ENCODE results near the gene SPACA7. TPM values are rescaled to one million over a fixed set of nuclear protein-coding genes. Genes with fewer than 3 reads are reported as not detected.

SPACA7 gene
- total RNA-seq, 3 donors from 2014 or later (not counting 1 experiment from before 2014, with no cell fraction given) = not detected

DNA sequence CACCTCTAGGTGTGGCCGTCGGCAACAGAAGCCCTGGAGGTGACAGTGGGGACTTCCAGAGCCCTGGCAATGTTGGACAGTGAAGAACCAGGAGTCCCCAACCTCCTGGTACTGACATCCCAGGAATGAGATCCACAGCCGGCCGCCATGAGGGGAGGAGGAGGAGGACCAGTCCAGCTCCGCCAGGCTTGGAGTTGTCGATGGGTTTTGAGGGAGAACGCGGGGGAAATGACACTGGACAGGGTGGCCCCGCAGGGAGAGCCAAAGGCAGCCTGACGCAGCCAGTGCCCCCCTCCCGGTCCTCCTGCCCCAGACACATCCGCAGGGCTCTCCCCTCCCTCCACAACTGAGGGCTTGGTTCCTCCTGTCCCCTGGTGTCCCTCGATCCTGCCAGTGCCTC is 57.9 kb downstream of the SPACA7 start:
- Histone ChIP-seq H3K36me3 (ENCODE audit: control insufficient read depth, insufficient read depth, low read length) (no peaks in the 10 kb centered on the region), H3K27me3 (ENCODE audit: control insufficient read depth, insufficient read depth, low read length) (no peaks in the 10 kb centered on the region), H3K27ac (ENCODE audit: low read length) (no peak overlapping the region), H3K4me1 (ENCODE audit: control insufficient read depth, insufficient read depth, low read length) (no peaks in the 10 kb centered on the region), H3K4me3 (ENCODE audit: low read length) (no peak overlapping the region), H3K9me3 (ENCODE audit: control insufficient read depth, insufficient read depth, low read length) (no peaks in the 10 kb centered on the region)
- intact Hi-C loops (cut with micrococcal nuclease) = loop anchor here (5.0 kb wide), 1 partner anchor 1487 kb away; no protein-coding TSS in a partner anchor
- ATAC-seq = no peak
- 92% methylated on average over 11 of the region's 13 CpGs for WGBS (ENCODE audit: insufficient coverage)
- H3K4me3 Mint-ChIP-seq = no peak overlapping the region
- H3K27ac Mint-ChIP-seq = no peak overlapping the region
- H3K4me1 Mint-ChIP-seq = no peaks in the 10 kb centered on the region
- peaks cover 2 to 5% of the 10 kb centered on the region in 2 donors for H3K9me3 Mint-ChIP-seq
- TF ChIP-seq, protein P1, sequence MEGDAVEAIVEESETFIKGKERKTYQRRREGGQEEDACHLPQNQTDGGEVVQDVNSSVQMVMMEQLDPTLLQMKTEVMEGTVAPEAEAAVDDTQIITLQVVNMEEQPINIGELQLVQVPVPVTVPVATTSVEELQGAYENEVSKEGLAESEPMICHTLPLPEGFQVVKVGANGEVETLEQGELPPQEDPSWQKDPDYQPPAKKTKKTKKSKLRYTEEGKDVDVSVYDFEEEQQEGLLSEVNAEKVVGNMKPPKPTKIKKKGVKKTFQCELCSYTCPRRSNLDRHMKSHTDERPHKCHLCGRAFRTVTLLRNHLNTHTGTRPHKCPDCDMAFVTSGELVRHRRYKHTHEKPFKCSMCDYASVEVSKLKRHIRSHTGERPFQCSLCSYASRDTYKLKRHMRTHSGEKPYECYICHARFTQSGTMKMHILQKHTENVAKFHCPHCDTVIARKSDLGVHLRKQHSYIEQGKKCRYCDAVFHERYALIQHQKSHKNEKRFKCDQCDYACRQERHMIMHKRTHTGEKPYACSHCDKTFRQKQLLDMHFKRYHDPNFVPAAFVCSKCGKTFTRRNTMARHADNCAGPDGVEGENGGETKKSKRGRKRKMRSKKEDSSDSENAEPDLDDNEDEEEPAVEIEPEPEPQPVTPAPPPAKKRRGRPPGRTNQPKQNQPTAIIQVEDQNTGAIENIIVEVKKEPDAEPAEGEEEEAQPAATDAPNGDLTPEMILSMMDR (IDR thresholded peaks at IDR 0.05) = no peak
- no peak for DNase-seq
- no peaks in the 10 kb centered on the region for H3K36me3 Mint-ChIP-seq
- peaks cover 0 to 5% of the 10 kb centered on the region in 2 donors for H3K27me3 Mint-ChIP-seq (ENCODE audit: low read depth in 2 of 2)

- Mint-ChIP-seq H3K9me3 (peaks cover 2 to 5% of the 10 kb centered on the region in 2 donors), H3K27me3 (ENCODE audit: low read depth in 2 of 2) (peaks cover 8 to 11% of the 10 kb centered on the region in 2 donors), H3K36me3 (no peaks in the 10 kb centered on the region), H3K27ac (no peak overlapping the region), H3K4me1 (no peaks in the 10 kb centered on the region), H3K4me3 (no peak overlapping the region)
- no peaks in the 10 kb centered on the region for H3K4me1 ChIP-seq (ENCODE audit: control insufficient read depth, insufficient read depth, low read length)
- intact Hi-C loops (cut with micrococcal nuclease) = loop anchor here (5.0 kb wide), 1 partner anchor 1488 kb away; no protein-coding TSS in a partner anchor
- WGBS (ENCODE audit: insufficient coverage) = 90% methylated on average over 11 of the region's 12 CpGs
- H3K9me3 ChIP-seq (ENCODE audit: control insufficient read depth, insufficient read depth, low read length) = no peaks in the 10 kb centered on the region
- DNase-seq = no peak
- peak in 1 of 3 donors; percentile 22 for ATAC-seq
- no peak overlapping the region for H3K4me3 ChIP-seq (ENCODE audit: low read length)
- TF ChIP-seq, protein P1 (IDR thresholded peaks at IDR 0.05) = no peak
- H3K36me3 ChIP-seq (ENCODE audit: control insufficient read depth, insufficient read depth, low read length) = no peaks in the 10 kb centered on the region
- H3K27me3 ChIP-seq (ENCODE audit: control insufficient read depth, insufficient read depth, low read length) = no peaks in the 10 kb centered on the region
- no peak overlapping the region for H3K27ac ChIP-seq (ENCODE audit: low read length)
Measured at GRCh38 chr13:112434937-112435523, 58.9 kb downstream of the SPACA7 start.

DNA sequence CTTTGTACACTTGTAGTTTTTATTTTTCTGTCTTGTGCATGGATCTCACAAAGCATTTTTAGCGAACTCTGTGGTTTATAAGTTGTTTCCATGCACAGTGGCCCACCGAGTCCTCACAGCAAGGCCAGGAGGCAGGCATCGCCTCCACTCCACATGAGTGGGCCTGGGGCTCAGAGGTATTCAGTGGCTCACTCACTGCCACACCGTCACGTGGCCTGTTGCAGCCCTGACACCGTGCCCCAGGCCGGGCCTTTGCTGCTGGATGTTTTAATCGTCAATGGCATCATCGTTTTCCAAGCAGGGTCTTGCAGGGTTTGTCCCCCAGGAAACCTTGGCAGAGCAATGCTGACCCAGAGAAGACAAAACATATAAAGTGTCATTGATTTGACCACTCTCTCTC is 59.8 kb downstream of the SPACA7 start:
- Mint-ChIP-seq H3K9me3 (peaks cover 2 to 5% of the 10 kb centered on the region in 2 donors), H3K4me1 (no peaks in the 10 kb centered on the region), H3K36me3 (no peaks in the 10 kb centered on the region), H3K27ac (no peak overlapping the region), H3K27me3 (ENCODE audit: low read depth in 2 of 2) (peaks cover 14% of the 10 kb centered on the region in 2 donors), H3K4me3 (no peak overlapping the region)
- Histone ChIP-seq H3K27ac (ENCODE audit: low read length) (no peak overlapping the region), H3K27me3 (ENCODE audit: control insufficient read depth, insufficient read depth, low read length) (no peaks in the 10 kb centered on the region), H3K36me3 (ENCODE audit: control insufficient read depth, insufficient read depth, low read length) (no peaks in the 10 kb centered on the region), H3K9me3 (ENCODE audit: control insufficient read depth, insufficient read depth, low read length) (no peaks in the 10 kb centered on the region), H3K4me3 (ENCODE audit: low read length) (no peak overlapping the region), H3K4me1 (ENCODE audit: control insufficient read depth, insufficient read depth, low read length) (no peaks in the 10 kb centered on the region)
- intact Hi-C loops (cut with micrococcal nuclease) = no loop called here
- TF ChIP-seq, protein P1 (IDR thresholded peaks at IDR 0.05) = no peak
- DNase-seq = no peak
- WGBS (ENCODE audit: insufficient coverage) = 86% methylated on average over 9 of the region's 9 CpGs
- ATAC-seq = no peak

GRCh38 chr13:112438094-112438493 is 61.9 kb downstream of the SPACA7 start:
- Mint-ChIP-seq H3K27ac (no peak overlapping the region), H3K27me3 (ENCODE audit: low read depth in 2 of 2) (peaks cover 12 to 16% of the 10 kb centered on the region in 2 donors)
- ATAC-seq = no peak

More at GRCh38 chr13:112438094-112438493, 61.9 kb downstream of the SPACA7 start:
- no peaks in the 10 kb centered on the region for H3K4me1 Mint-ChIP-seq
- no peak overlapping the region for H3K4me3 Mint-ChIP-seq
- no peaks in the 10 kb centered on the region for H3K27me3 ChIP-seq (ENCODE audit: control insufficient read depth, insufficient read depth, low read length)
- DNase-seq = no peak
- TF ChIP-seq, protein P1 (IDR thresholded peaks at IDR 0.05) = no peak
- H3K9me3 Mint-ChIP-seq = peaks cover 2 to 5% of the 10 kb centered on the region in 2 donors
- no peaks in the 10 kb centered on the region for H3K9me3 ChIP-seq (ENCODE audit: control insufficient read depth, insufficient read depth, low read length)
- H3K4me3 ChIP-seq (ENCODE audit: low read length) = no peak overlapping the region
- no peaks in the 10 kb centered on the region for H3K36me3 Mint-ChIP-seq
- no peak overlapping the region for H3K27ac ChIP-seq (ENCODE audit: low read length)
- intact Hi-C loops (cut with micrococcal nuclease) = no loop called here
- no peaks in the 10 kb centered on the region for H3K4me1 ChIP-seq (ENCODE audit: control insufficient read depth, insufficient read depth, low read length)
- WGBS (ENCODE audit: insufficient coverage) = 100% methylated on average over 1 of the region's 1 CpG
- no peaks in the 10 kb centered on the region for H3K36me3 ChIP-seq (ENCODE audit: control insufficient read depth, insufficient read depth, low read length)
